A549 (cell line): Measurements from ENCODE around the gene DNAH1. TPM values are rescaled to one million over a fixed set of nuclear protein-coding genes. Genes with fewer than 3 reads are reported as not detected.

Experiments
- ATAC-seq, 2 experiments: fragments of 200-7000 bp in 1 of 2; fragments of >200 bp in 1 of 2; cut with Nextera tagmentation in 1 of 2; cut with Tn5 transposase in 1 of 2; 3 replicates each; pipeline versions ENCODE4 v1.8.0 to v1.9.1; 2018 to 2020; ENCODE audit warnings: mild to moderate bottlenecking in 1 of 2, moderate library complexity in 1 of 2
- CTCF ChIA-PET: fragments of 300-600 bp; sonication (Branson Sonifier 250); formaldehyde crosslinking; extraction: SDS; loops from one replicate; lab custom pipeline; 2021; ENCODE audit warnings: antibody characterized with exemption, inconsistent platforms; lab: Yijun Ruan, JAX
- POLR2A ChIA-PET: fragments of 350-600 bp; formaldehyde crosslinking; extraction: SDS; loops from one replicate; lab custom pipeline; 2021; ENCODE audit warnings: antibody characterized with exemption, inconsistent platforms; lab: Yijun Ruan, JAX
- DNase-seq, 2 experiments: peaks; one replicate each; pipeline versions ENCODE4 v3.0.0 to v3.0.0-alpha.2; 2011 to 2016; ENCODE audit warnings: low read depth in 1 of 2, low spot score in 1 of 2
- FAIRE-seq: peaks from 2 replicates; lab custom pipeline; 2011; peaks lifted over from hg19 to GRCh38; lab: Jason Lieb, UNC
- H3K27ac ChIP-seq, 2 experiments: fragments of >200 bp; sonication (Bioruptor Twin); formaldehyde crosslinking; 3 replicates each; pipeline ENCODE4 v1.5.1; 2016 to 2017
- H3K4me1 ChIP-seq: fragments of >200 bp; sonication (Bioruptor Twin); formaldehyde crosslinking; 3 replicates; pipeline ENCODE4 v1.6.1; 2016
- H3K4me2 ChIP-seq: fragments of >200 bp; sonication (Bioruptor Twin); formaldehyde crosslinking; 3 replicates; pipeline ENCODE4 v1.6.1; 2016
- H3K4me3 ChIP-seq: fragments of >200 bp; sonication (Bioruptor Twin); formaldehyde crosslinking; 3 replicates; pipeline ENCODE4 v1.5.1; 2016
- H3K9me3 ChIP-seq: fragments of >200 bp; sonication (Bioruptor Twin); formaldehyde crosslinking; 3 replicates; pipeline ENCODE4 v1.6.1; 2016
- BHLHE40 ChIP-seq: IDR thresholded peaks from 2 replicates; pipeline ENCODE4 v1.6.1; 2012; ENCODE audit warnings: low read depth, low read length, inconsistent platforms
- CEBPB ChIP-seq, 2 experiments: fragments of >200 bp in 1 of 2; sonication (Bioruptor Twin) in 1 of 2; formaldehyde crosslinking in 1 of 2; IDR thresholded peaks; 2 replicates each; pipeline ENCODE4 v1.6.1; 2012 to 2016
- EHF ChIP-seq: fragments of 250-450 bp; sonication (Bioruptor Pico); IDR thresholded peaks from 2 replicates; pipeline ENCODE4 v1.5.0; 2020; ENCODE audit warnings: mild to moderate bottlenecking
- ELK1 ChIP-seq: fragments of 150-350 bp; IDR thresholded peaks from 2 replicates; pipeline ENCODE4 v1.6.1; 2014; ENCODE audit warnings: low read depth, mild to moderate bottlenecking, low read length
- HES2 ChIP-seq: fragments of >200 bp; sonication (Bioruptor Twin); formaldehyde crosslinking; IDR thresholded peaks from 2 replicates; pipeline ENCODE4 v1.6.1; 2016
- HOXB13 ChIP-seq: fragments of 250-450 bp; sonication (Bioruptor Pico); IDR thresholded peaks from 2 replicates; pipeline ENCODE4 v1.5.0; 2020; ENCODE audit warnings: low read depth, mild to moderate bottlenecking, moderate library complexity
- HOXB5 ChIP-seq: fragments of 250-450 bp; sonication (Bioruptor Pico); IDR thresholded peaks from 2 replicates; pipeline ENCODE4 v1.5.0; 2020; ENCODE audit warnings: mild to moderate bottlenecking, moderate library complexity
- JUNB ChIP-seq: fragments of >200 bp; sonication (Bioruptor Twin); formaldehyde crosslinking; IDR thresholded peaks from 2 replicates; pipeline ENCODE4 v1.6.1; 2016
- KDM1A ChIP-seq: fragments of 200-600 bp; sonication (generic); IDR thresholded peaks from 2 replicates; pipeline ENCODE4 v1.6.1; 2016; ENCODE audit warnings: low read depth, mild to moderate bottlenecking
- KDM5A ChIP-seq: fragments of 200-600 bp; sonication (generic); IDR thresholded peaks from 2 replicates; pipeline ENCODE4 v1.6.1; 2016; ENCODE audit warnings: antibody characterized with exemption, mild to moderate bottlenecking
- MAFK ChIP-seq: fragments of 450-650 bp; IDR thresholded peaks from 2 replicates; pipeline ENCODE4 v1.6.1; 2014; ENCODE audit not compliant: partially characterized antibody
- MYC ChIP-seq: IDR thresholded peaks from 2 replicates; pipeline ENCODE4 v1.6.1; 2012; ENCODE audit warnings: mild to moderate bottlenecking, inconsistent platforms, low read length, improper control_type of control experiment, borderline replicate concordance
- NR3C1 ChIP-seq: fragments of >200 bp; sonication (Bioruptor Twin); formaldehyde crosslinking; IDR thresholded peaks from 3 replicates; pipeline ENCODE4 v1.6.1; 2017
- PHF8 ChIP-seq: fragments of 200-600 bp; sonication (generic); IDR thresholded peaks from 2 replicates; pipeline ENCODE4 v1.6.1; 2016; ENCODE audit warnings: low read depth, mild to moderate bottlenecking, antibody characterized with exemption, moderate library complexity, borderline replicate concordance
- RNF2 ChIP-seq: fragments of 200-600 bp; sonication (generic); IDR thresholded peaks from 2 replicates; pipeline ENCODE4 v1.6.1; 2016; ENCODE audit warnings: low read depth, mild to moderate bottlenecking, antibody characterized with exemption, moderate library complexity, borderline replicate concordance
- TFCP2L1 ChIP-seq: fragments of 250-450 bp; sonication (Bioruptor Pico); IDR thresholded peaks from 2 replicates; pipeline ENCODE4 v1.5.0; 2021; ENCODE audit warnings: mild to moderate bottlenecking
- ZC3H11A ChIP-seq: fragments of 450-650 bp; IDR thresholded peaks from 2 replicates; pipeline ENCODE4 v1.6.1; 2014; ENCODE audit warnings: antibody characterized with exemption, mild to moderate bottlenecking
- WGBS: methylation state at CpG from one replicate; pipeline ENCODE4 v1.1.6; 2017; ENCODE audit errors: missing lambda C conversion rate; 5-methylcytosine and 5-hydroxymethylcytosine counted together
- polyA plus RNA-seq, 4 experiments: library from polyadenylated mRNA; depleted of rRNA in 3 of 4; stranded (reverse); fragments of >200 nt; fragmentation: RNase III in 1 of 4; extraction: RNeasy Plus Mini Kit Qiagen cat#74134 plus additional on column Dnase treatment in 1 of 4; gene quantifications; 2 replicates in 3 of 4; 3 replicates in 1 of 4; pipeline ENCODE4 v1.2.3, GENCODE V29; 2011 to 2017
- TF ChIP-seq, protein P1 (sequence below): fragments of 200-600 bp; sonication (generic); IDR thresholded peaks from 2 replicates; pipeline ENCODE4 v1.6.1; 2016; ENCODE audit warnings: antibody characterized with exemption, mild to moderate bottlenecking, moderate library complexity
- TF ChIP-seq, protein P2 (sequence below): fragments of >200 bp; sonication (Bioruptor Twin); formaldehyde crosslinking; IDR thresholded peaks from 3 replicates; pipeline ENCODE4 v1.5.1; 2016
- TF ChIP-seq, protein P3 (sequence below): fragments of 250-450 bp; sonication (Bioruptor Pico); IDR thresholded peaks from 2 replicates; pipeline ENCODE4 v1.5.0; 2021; ENCODE audit warnings: mild to moderate bottlenecking, moderate library complexity, borderline replicate concordance
- TF ChIP-seq, protein P4 (sequence below): IDR thresholded peaks from 2 replicates; pipeline ENCODE4 v1.6.1; 2012

DNAH1 gene
- polyA plus RNA-seq, 2 of the 4 experiments (the other 2 are of a cell fraction), result 0.65 to 1.6 TPM

DNA sequence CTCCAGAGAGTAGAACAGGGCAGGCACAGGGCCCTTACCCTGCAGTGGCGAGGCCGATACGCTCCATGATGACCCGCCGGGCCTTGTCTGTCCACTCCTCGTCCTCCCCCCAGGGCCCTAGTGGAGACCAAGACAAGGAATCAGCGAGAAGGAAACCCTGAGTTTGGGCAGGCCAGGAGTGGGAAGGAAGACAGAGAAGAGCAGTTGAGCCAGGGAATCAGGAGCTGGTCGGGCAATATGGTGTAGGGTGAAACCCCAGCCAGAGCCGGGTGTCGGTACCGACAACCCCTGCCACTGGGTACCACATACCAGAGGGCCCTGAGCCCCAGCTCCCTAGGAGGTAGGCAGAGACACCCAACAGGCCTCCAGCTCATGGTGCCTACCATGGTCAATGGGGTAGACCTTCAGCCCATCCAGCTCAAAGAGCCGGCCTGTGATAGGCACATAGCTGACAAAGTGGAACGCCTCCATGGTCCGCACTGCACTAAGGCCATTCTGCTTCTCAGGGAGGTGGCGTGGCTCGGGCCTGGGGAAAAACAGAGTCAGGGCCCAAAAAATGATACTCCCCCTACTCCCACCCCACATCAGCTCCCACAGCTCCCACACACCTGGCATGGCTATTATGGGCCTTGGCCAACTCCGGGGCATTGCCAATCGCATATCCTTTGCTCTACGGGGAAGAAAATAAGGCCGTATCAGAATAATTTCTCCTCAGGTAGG lies 90.8 kb downstream of the DNAH1 start:
- POLR2A ChIA-PET, result no interaction called here
- FAIRE-seq (no peak), DNase-seq (no peak), ATAC-seq (no peak)
- Histone ChIP-seq H3K27ac (no peak overlapping the region), H3K4me3 (no peak overlapping the region), H3K4me1 (peaks cover 17% of the 10 kb centered on the region; the same call in 2 of the 3 replicates), H3K9me3 (no peaks in the 10 kb centered on the region), H3K4me2 (no peak overlapping the region)
- TF ChIP-seq CEBPB (IDR thresholded peaks at IDR 0.05), result no peak
- no peak for TF ChIP-seq KDM5A
- TF ChIP-seq KDM1A, result no peak
- TF ChIP-seq NR3C1, result no peak
- TF ChIP-seq, protein P1, sequence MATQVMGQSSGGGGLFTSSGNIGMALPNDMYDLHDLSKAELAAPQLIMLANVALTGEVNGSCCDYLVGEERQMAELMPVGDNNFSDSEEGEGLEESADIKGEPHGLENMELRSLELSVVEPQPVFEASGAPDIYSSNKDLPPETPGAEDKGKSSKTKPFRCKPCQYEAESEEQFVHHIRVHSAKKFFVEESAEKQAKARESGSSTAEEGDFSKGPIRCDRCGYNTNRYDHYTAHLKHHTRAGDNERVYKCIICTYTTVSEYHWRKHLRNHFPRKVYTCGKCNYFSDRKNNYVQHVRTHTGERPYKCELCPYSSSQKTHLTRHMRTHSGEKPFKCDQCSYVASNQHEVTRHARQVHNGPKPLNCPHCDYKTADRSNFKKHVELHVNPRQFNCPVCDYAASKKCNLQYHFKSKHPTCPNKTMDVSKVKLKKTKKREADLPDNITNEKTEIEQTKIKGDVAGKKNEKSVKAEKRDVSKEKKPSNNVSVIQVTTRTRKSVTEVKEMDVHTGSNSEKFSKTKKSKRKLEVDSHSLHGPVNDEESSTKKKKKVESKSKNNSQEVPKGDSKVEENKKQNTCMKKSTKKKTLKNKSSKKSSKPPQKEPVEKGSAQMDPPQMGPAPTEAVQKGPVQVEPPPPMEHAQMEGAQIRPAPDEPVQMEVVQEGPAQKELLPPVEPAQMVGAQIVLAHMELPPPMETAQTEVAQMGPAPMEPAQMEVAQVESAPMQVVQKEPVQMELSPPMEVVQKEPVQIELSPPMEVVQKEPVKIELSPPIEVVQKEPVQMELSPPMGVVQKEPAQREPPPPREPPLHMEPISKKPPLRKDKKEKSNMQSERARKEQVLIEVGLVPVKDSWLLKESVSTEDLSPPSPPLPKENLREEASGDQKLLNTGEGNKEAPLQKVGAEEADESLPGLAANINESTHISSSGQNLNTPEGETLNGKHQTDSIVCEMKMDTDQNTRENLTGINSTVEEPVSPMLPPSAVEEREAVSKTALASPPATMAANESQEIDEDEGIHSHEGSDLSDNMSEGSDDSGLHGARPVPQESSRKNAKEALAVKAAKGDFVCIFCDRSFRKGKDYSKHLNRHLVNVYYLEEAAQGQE, result no peak
- no peak for TF ChIP-seq BHLHE40
- TF ChIP-seq MAFK, result no peak
- no peak for TF ChIP-seq ZC3H11A
- TF ChIP-seq HOXB13 (CRISPR knock-in tag), result no peak
- TF ChIP-seq MYC, result no peak
- CTCF ChIA-PET, result interaction anchor here (0.8 to 2.2 kb wide), 4 partner anchors 8 to 68 kb away, joined by 3 to 5 read pairs (median 3); no protein-coding TSS in a partner anchor
- WGBS, result 92% methylated on average over 14 of the region's 20 CpGs

- FAIRE-seq (no peak), DNase-seq (no peak), ATAC-seq (no peak)
- Histone ChIP-seq H3K4me2 (no peak overlapping the region), H3K4me1 (peaks cover 22% of the 10 kb centered on the region; the same call in 2 of the 3 replicates), H3K9me3 (no peaks in the 10 kb centered on the region), H3K4me3 (no peak overlapping the region), H3K27ac (no peak overlapping the region)
- ChIA-PET CTCF (interaction anchor here (1.2 kb wide), 1 partner anchor 9 kb away, joined by 3 read pairs; no protein-coding TSS in a partner anchor), POLR2A (no interaction called here)
- WGBS, result 64% methylated on average over 2 of the region's 3 CpGs
- TF ChIP-seq PHF8 (no peak), ELK1 (no peak), NR3C1 (no peak), CEBPB (IDR thresholded peaks at IDR 0.05) (no peak), HOXB5 (CRISPR knock-in tag) (no peak), RNF2 (no peak), JUNB (no peak), EHF (CRISPR knock-in tag) (no peak), TFCP2L1 (CRISPR knock-in tag) (no peak), HES2 (no peak)
- TF ChIP-seq, protein P1, result no peak
- TF ChIP-seq, protein P2, sequence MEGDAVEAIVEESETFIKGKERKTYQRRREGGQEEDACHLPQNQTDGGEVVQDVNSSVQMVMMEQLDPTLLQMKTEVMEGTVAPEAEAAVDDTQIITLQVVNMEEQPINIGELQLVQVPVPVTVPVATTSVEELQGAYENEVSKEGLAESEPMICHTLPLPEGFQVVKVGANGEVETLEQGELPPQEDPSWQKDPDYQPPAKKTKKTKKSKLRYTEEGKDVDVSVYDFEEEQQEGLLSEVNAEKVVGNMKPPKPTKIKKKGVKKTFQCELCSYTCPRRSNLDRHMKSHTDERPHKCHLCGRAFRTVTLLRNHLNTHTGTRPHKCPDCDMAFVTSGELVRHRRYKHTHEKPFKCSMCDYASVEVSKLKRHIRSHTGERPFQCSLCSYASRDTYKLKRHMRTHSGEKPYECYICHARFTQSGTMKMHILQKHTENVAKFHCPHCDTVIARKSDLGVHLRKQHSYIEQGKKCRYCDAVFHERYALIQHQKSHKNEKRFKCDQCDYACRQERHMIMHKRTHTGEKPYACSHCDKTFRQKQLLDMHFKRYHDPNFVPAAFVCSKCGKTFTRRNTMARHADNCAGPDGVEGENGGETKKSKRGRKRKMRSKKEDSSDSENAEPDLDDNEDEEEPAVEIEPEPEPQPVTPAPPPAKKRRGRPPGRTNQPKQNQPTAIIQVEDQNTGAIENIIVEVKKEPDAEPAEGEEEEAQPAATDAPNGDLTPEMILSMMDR, result no peak
- TF ChIP-seq, protein P3, sequence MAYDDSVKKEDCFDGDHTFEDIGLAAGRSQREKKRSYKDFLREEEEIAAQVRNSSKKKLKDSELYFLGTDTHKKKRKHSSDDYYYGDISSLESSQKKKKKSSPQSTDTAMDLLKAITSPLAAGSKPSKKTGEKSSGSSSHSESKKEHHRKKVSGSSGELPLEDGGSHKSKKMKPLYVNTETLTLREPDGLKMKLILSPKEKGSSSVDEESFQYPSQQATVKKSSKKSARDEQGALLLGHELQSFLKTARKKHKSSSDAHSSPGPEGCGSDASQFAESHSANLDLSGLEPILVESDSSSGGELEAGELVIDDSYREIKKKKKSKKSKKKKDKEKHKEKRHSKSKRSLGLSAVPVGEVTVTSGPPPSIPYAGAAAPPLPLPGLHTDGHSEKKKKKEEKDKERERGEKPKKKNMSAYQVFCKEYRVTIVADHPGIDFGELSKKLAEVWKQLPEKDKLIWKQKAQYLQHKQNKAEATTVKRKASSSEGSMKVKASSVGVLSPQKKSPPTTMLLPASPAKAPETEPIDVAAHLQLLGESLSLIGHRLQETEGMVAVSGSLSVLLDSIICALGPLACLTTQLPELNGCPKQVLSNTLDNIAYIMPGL (CRISPR knock-in tag), result no peak
- TF ChIP-seq, protein P4, sequence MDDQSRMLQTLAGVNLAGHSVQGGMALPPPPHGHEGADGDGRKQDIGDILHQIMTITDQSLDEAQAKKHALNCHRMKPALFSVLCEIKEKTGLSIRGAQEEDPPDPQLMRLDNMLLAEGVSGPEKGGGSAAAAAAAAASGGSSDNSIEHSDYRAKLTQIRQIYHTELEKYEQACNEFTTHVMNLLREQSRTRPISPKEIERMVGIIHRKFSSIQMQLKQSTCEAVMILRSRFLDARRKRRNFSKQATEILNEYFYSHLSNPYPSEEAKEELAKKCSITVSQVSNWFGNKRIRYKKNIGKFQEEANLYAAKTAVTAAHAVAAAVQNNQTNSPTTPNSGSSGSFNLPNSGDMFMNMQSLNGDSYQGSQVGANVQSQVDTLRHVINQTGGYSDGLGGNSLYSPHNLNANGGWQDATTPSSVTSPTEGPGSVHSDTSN, result no peak
Measured at GRCh38 chr3:52407779-52408178, 91.7 kb downstream of the DNAH1 start.
